PFSK-1 (cell line): ENCODE results near the gene RAB3IP.

Experiments
- POLR2AphosphoS5 ChIP-seq: IDR thresholded peaks from 2 replicates; pipeline ENCODE4 v1.6.1; 2012; ENCODE audit warnings: low read depth, mild to moderate bottlenecking, control low read depth, low read length, moderate library complexity
- TAF1 ChIP-seq: IDR thresholded peaks from 2 replicates; pipeline ENCODE4 v1.6.1; 2012; ENCODE audit warnings: low read length, control low read depth, borderline replicate concordance; ENCODE audit not compliant: insufficient read depth
- TF ChIP-seq, protein P1 (sequence below), 2 experiments: IDR thresholded peaks; 2 replicates each; pipeline versions ENCODE4 v1.6.1 to v1.8.0; 2011 to 2012; ENCODE audit warnings: low read depth in 2 of 2, low read length in 2 of 2, control low read depth in 1 of 2, inconsistent platforms in 1 of 2, mild to moderate bottlenecking in 1 of 2, moderate library complexity in 1 of 2; ENCODE audit not compliant: insufficient read depth in 1 of 2

DNA sequence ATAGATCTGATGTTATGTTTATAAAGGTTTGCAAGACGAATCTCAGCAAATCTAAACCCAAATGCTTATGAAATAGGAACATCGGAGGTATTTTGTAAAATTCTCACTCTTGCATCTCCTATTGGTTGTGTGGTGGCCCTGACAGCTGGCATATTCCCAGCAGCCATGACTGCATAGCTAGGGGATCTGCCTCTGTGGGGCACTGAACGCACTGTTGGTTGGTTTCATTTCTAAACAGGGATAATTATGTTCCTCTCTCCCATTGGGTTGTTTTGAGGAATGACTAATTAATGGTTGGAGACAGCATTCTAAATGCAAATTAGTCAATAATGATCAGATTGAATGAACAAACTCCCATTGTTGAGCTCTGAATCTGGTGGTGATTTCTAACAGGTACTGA, 36.8 kb upstream of the RAB3IP start:
- TF ChIP-seq POLR2AphosphoS5 = no peak
- TF ChIP-seq, protein P1, sequence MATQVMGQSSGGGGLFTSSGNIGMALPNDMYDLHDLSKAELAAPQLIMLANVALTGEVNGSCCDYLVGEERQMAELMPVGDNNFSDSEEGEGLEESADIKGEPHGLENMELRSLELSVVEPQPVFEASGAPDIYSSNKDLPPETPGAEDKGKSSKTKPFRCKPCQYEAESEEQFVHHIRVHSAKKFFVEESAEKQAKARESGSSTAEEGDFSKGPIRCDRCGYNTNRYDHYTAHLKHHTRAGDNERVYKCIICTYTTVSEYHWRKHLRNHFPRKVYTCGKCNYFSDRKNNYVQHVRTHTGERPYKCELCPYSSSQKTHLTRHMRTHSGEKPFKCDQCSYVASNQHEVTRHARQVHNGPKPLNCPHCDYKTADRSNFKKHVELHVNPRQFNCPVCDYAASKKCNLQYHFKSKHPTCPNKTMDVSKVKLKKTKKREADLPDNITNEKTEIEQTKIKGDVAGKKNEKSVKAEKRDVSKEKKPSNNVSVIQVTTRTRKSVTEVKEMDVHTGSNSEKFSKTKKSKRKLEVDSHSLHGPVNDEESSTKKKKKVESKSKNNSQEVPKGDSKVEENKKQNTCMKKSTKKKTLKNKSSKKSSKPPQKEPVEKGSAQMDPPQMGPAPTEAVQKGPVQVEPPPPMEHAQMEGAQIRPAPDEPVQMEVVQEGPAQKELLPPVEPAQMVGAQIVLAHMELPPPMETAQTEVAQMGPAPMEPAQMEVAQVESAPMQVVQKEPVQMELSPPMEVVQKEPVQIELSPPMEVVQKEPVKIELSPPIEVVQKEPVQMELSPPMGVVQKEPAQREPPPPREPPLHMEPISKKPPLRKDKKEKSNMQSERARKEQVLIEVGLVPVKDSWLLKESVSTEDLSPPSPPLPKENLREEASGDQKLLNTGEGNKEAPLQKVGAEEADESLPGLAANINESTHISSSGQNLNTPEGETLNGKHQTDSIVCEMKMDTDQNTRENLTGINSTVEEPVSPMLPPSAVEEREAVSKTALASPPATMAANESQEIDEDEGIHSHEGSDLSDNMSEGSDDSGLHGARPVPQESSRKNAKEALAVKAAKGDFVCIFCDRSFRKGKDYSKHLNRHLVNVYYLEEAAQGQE (IDR thresholded peaks at IDR 0.05; ENCODE audit: insufficient read depth in 1 of 2, low read depth in 2 of 2, low read length in 2 of 2) = no peak
- TF ChIP-seq TAF1 = no peak
